Adrenal gland (tissue), 12 donors: ENCODE measurements around the gene USP40. TPM values are rescaled to one million over a fixed set of nuclear protein-coding genes. Genes with fewer than 3 reads are reported as not detected.

ENCODE experiments used
- DNase-seq, 7 donors: peaks; one replicate each; pipeline ENCODE4 v3.0.0-alpha.2; 2019 to 2020
- H3K27ac ChIP-seq, 5 donors: fragments of 200-600 bp; sonication (generic) in 4 of 5; 1 replicate in 3 of 5; 2 replicates in 2 of 5; pipeline versions ENCODE4 v1.5.1 to v1.8.0; 2016 to 2020; ENCODE audit warnings: mild to moderate bottlenecking in 1 of 5
- H3K27me3 ChIP-seq: fragments of 200-600 bp; 2 replicates; pipeline ENCODE4 v1.8.0; 2021
- H3K36me3 ChIP-seq, 2 donors: fragments of 200-600 bp; replicated peaks in 1 of 2; 1 replicate in 1 of 2; 2 replicates in 1 of 2; pipeline versions ENCODE4 v1.5.1 to v1.8.0; 2018 to 2022
- H3K4me1 ChIP-seq, 2 donors: fragments of 200-600 bp; replicated peaks in 1 of 2; 1 replicate in 1 of 2; 2 replicates in 1 of 2; pipeline versions ENCODE4 v1.5.1 to v1.8.0; 2018 to 2021
- H3K4me3 ChIP-seq, 4 donors: fragments of 200-600 bp; sonication (generic) in 3 of 4; one replicate each; pipeline ENCODE4 v1.5.1; 2016 to 2018
- H3K9me3 ChIP-seq, 3 donors: fragments of 200-600 bp; sonication (generic) in 1 of 3; replicated peaks in 1 of 3; 1 replicate in 2 of 3; 2 replicates in 1 of 3; pipeline versions ENCODE4 v1.5.1 to v1.8.0; 2016 to 2021
- CTCF ChIP-seq, 6 experiments: fragments of 450-650 bp in 4 of 6; fragments of 200-600 bp in 2 of 6; sonication (generic) in 1 of 6; IDR thresholded peaks; 1 replicate in 5 of 6; 2 replicates in 1 of 6; pipeline versions ENCODE4 v1.5.1 to v1.8.0; 2016 to 2021; ENCODE audit warnings: antibody characterized with exemption in 6 of 6, mild to moderate bottlenecking in 2 of 6, moderate library complexity in 1 of 6
- POLR2A ChIP-seq, 2 donors: fragments of 450-650 bp; IDR thresholded peaks; one replicate each; pipeline ENCODE4 v1.6.1; 2017; ENCODE audit warnings: antibody characterized with exemption in 2 of 2, mild to moderate bottlenecking in 2 of 2, moderate library complexity in 1 of 2
- WGBS, 4 donors: extraction: QIAGEN DNeasy Blood & Tissue Kit in 2 of 4; methylation state at CpG; one replicate each; pipeline versions ENCODE4 v1.1.5 to v1.1.7; 2013 to 2017; 5-methylcytosine and 5-hydroxymethylcytosine counted together
- intact Hi-C, 2 donors: fragments of 100-400 bp; cut with DNase I; formaldehyde crosslinking; loops; one replicate each; pipeline versions ENCODE4 v1.14.1 to v1.15.0; 2022 to 2023
- polyA plus RNA-seq, 3 donors: library from polyadenylated mRNA; stranded (reverse); fragments of 200-250 nt in 2 of 3; fragments of 350-450 nt in 1 of 3; fragmentation: Illumina TruSeq in 1 of 3; extraction: RNeasy Lipid Tissue Mini Kit (QIAGEN cat#74804) in 1 of 3; gene quantifications; one replicate each; pipeline ENCODE4 v1.2.3, GENCODE V29; 2013 to 2014
- total RNA-seq, 9 donors: library from RNA; depleted of rRNA in 4 of 9; stranded (reverse); fragments of >200 nt in 4 of 9; fragments of 120-200 nt in 1 of 9; fragmentation: NEBNext Ultra II Directional in 1 of 9; extraction: Animal tissue kit (Norgen Biotek cat#: 25700) in 1 of 9; gene quantifications; one replicate each; pipeline versions ENCODE4 v1.1.0 to v1.2.4, GENCODE V29; 2013 to 2023
- donor health status: healthy with polysubstance abuse.
- donor health status: Bipolar disorder and iron deficiency.
- donor health status: DM: yes; HTN: yes; CAD: no.
- donor health status: DM: no; HTN: no; CAD: no.
- donor health status: DM: no; HTN: no; CAD: no.
- donor health status: DM: yes; HTN: yes; CAD: no.

USP40 gene
- total and polyA plus RNA-seq, 12 donors, result 25.1 to 98.7 (median 46.3) TPM

DNA sequence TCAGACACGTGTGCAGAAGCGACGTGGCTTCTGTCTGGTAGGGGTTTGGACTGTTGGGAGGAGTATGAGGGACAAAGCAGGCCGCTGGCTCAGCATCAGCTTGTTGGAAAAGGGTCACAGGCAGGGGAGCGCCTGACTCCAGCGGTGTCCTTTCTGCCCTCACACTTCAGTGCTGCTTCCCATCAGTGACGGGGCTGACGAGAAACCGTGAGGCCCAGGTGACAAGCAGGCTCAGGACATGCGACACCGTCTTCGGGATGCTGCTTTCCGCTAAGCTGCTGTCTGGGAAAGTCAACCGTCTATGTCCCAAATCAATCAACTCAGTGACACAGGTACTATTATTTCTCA lies 90.5 kb downstream of the USP40 start:
- 94 to 96% (median 95%) methylated on average over 14 of the region's 14 CpGs for WGBS, 4 donors
- Histone ChIP-seq H3K27me3 (no peaks in the 10 kb centered on the region), H3K4me1 (no peaks in the 10 kb centered on the region), H3K27ac (no peak overlapping the region), H3K4me3 (no peak overlapping the region), H3K9me3 (no peaks in the 10 kb centered on the region), H3K36me3 (peaks cover 0 to 39% of the 10 kb centered on the region in 2 donors)
- peak in 3 of 7 donors; percentile 10 to 36 (median 17) for DNase-seq
- intact Hi-C loops, result no loop called here
- TF ChIP-seq POLR2A (IDR thresholded peaks at IDR 0.05), result no peak
- TF ChIP-seq CTCF (IDR thresholded peaks at IDR 0.05), result no peak

GRCh38 chr2:233474308-233475160 lies 92.0 kb downstream of the USP40 start:
- Histone ChIP-seq H3K4me3 (no peak overlapping the region), H3K27me3 (no peaks in the 10 kb centered on the region), H3K4me1 (no peaks in the 10 kb centered on the region), H3K9me3 (no peaks in the 10 kb centered on the region), H3K36me3 (peaks cover 0 to 26% of the 10 kb centered on the region in 2 donors), H3K27ac (no peak overlapping the region)
- intact Hi-C loops, result no loop called here
- TF ChIP-seq POLR2A (IDR thresholded peaks at IDR 0.05) (no peak), CTCF (IDR thresholded peaks at IDR 0.05) (no peak)
- 81 to 87% (median 84%) methylated on average over 12 to 22 of the region's 22 CpGs for WGBS, 4 donors
- peak in 4 of 7 donors; percentile 4 to 46 (median 12) for DNase-seq

DNA sequence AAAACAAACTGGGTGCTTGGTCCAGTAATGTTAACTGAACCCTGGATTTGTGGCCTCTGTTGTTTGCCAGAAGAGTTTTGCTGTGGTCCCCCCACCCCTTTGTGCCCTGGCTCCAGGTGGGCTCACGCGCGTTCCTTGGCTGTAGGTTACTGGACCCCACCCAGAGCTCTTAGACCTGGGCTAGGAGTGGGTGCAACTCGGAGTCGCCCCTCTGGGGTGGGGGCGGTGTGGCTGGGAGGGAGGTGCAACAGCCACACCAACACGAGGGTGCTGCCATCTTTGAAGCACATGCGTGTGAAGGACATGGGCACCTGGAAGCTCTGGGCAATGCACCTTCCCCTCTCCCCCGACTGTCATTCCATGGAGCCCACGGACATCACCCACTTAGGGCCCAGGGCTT lies 92.7 kb downstream of the USP40 start:
- no peaks in the 10 kb centered on the region for H3K9me3 ChIP-seq
- peak in 3 of 7 donors; percentile 10 to 39 (median 14) for DNase-seq
- no peak overlapping the region for H3K27ac ChIP-seq
- no peak overlapping the region for H3K4me3 ChIP-seq
- no peaks in the 10 kb centered on the region for H3K27me3 ChIP-seq
- intact Hi-C loops, result no loop called here
- 94 to 100% (median 98%) methylated on average over 3 to 10 of the region's 10 CpGs for WGBS, 4 donors
- TF ChIP-seq CTCF (IDR thresholded peaks at IDR 0.05) (no peak), POLR2A (IDR thresholded peaks at IDR 0.05) (no peak)
- H3K36me3 ChIP-seq, result peaks cover 0 to 29% of the 10 kb centered on the region in 2 donors
- no peaks in the 10 kb centered on the region for H3K4me1 ChIP-seq

- no peak overlapping the region for H3K4me3 ChIP-seq
- peak in 3 of 7 donors; percentile 4 to 49 (median 18) for DNase-seq
- 95 to 97% (median 96%) methylated on average over 8 to 19 of the region's 19 CpGs for WGBS, 4 donors
- H3K27ac ChIP-seq, result no peak overlapping the region
- TF ChIP-seq CTCF (IDR thresholded peaks at IDR 0.05), result no peak
- TF ChIP-seq POLR2A (IDR thresholded peaks at IDR 0.05), result no peak
- no peaks in the 10 kb centered on the region for H3K4me1 ChIP-seq
- intact Hi-C loops, result no loop called here
- peaks cover 0 to 29% of the 10 kb centered on the region in 2 donors for H3K36me3 ChIP-seq
- H3K27me3 ChIP-seq, result no peaks in the 10 kb centered on the region
- no peaks in the 10 kb centered on the region for H3K9me3 ChIP-seq
These were observed 93.2 kb downstream of the USP40 start for GRCh38 chr2:233473386-233473791.
